ENCODE measurements around the gene ARHGAP4. TPM values are rescaled to one million over a fixed set of nuclear protein-coding genes. Genes with fewer than 3 reads are reported as not detected.

The ARHGAP4 gene
- total and polyA plus RNA-seq, 2 experiments from 2014 or later, result 6.2 to 6.4 TPM

DNA sequence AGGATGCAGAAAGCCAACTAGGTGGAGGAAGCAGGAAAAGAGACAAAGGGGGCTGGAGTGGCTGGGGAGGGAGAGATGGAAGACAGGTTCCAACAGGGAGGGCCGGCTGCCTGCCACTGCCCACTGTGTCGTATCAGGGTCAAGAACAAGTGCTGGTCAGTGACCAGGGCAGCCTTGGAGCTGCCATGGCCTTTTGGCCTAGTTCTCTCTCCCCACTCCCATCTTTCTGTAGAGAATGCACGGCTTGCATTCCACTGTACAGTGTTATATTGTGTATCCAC is 52.0 kb downstream of the ARHGAP4 start:
- H4K20me1 ChIP-seq (ENCODE audit: insufficient read depth, poor library complexity, severe bottlenecking), result no peaks in the 10 kb centered on the region
- H3K79me2 ChIP-seq, result no peaks in the 10 kb centered on the region
- H3K27ac ChIP-seq, result no peak overlapping the region
- H3K9me2 ChIP-seq (replicated peaks; ENCODE audit: insufficient read depth), result no peaks in the 10 kb centered on the region
- 59% methylated on average over 3 of the region's 3 CpGs for WGBS (ENCODE audit: low lambda C conversion rate, missing lambda C conversion rate)
- H3K36me3 ChIP-seq (replicated peaks; ENCODE audit: insufficient read depth, low read depth), result no peaks in the 10 kb centered on the region
- H3K4me1 ChIP-seq (ENCODE audit: insufficient read depth), result no peaks in the 10 kb centered on the region
- H3K9me3 ChIP-seq (ENCODE audit: low read depth), result no peaks in the 10 kb centered on the region
- no peaks in the 10 kb centered on the region for H3K27me3 ChIP-seq
- DNase-seq (ENCODE audit: low spot score), result no peak
- TF ChIP-seq EZH2 (IDR thresholded peaks at IDR 0.05; ENCODE audit: borderline replicate concordance) (no peak), CTCF (IDR thresholded peaks at IDR 0.05; ENCODE audit: poor library complexity) (no peak)
- no peak overlapping the region for H3K4me3 ChIP-seq
- H2AFZ ChIP-seq, result no peak overlapping the region
- no peak overlapping the region for H3K4me2 ChIP-seq

DNA sequence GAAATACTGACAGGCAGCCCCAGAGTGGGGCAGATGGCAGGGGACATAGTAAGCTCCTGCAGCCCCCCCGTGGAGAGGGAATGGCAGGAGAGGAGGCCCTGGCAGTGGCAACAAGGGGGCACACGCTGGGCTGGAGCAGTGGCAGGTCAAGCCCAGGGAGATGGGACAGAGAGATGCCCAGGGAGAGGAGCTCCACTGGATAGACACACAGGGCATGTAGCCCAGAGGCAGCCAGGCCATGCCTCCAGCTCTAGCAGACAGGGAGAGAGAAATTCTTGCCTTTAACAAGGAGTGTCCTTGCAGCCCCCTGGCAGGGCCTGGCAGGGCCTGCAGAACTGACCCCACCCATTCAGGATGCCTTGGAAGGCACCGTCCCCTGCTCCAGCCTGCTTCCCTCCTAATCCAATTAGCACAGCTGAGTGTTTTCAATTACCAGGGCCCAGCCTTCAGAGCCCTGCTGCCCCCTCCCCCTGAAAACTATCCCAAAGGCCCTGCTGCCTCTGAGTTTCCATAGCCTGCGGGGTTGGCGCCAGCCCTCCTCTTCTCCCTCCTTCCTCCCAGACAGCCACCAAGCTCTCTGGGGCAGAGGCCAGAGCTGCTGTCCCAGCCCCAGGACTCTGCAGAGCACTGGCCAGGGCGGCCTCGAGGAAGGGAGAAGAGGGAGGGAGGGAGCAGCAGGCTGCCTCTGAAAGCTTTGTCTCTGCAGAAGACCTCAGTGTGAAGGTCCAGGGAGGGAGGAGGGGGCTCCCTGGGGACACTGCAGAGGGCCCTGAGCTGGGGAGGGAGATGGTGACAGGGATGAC is 52.6 kb downstream of the ARHGAP4 start:
- H3K27ac ChIP-seq, result no peak overlapping the region
- 39% methylated on average over 7 of the region's 7 CpGs for whole genome bisulfite sequencing (ENCODE audit: low lambda C conversion rate, missing lambda C conversion rate)
- no peaks in the 10 kb centered on the region for H3K9me3 ChIP-seq (ENCODE audit: low read depth)
- no peak overlapping the region for H3K4me2 ChIP-seq
- H3K79me2 ChIP-seq, result no peaks in the 10 kb centered on the region
- no peak overlapping the region for H3K4me3 ChIP-seq
- TF ChIP-seq EZH2phosphoT487 (IDR thresholded peaks at IDR 0.05; ENCODE audit: low read depth, severe bottlenecking, unreplicated experiment) (no peak), CTCF (IDR thresholded peaks at IDR 0.05; ENCODE audit: poor library complexity) (no peak), EZH2 (IDR thresholded peaks at IDR 0.05; ENCODE audit: borderline replicate concordance) (no peak)
- no peak overlapping the region for H2AFZ ChIP-seq
- H4K20me1 ChIP-seq (ENCODE audit: insufficient read depth, poor library complexity, severe bottlenecking), result no peaks in the 10 kb centered on the region
- no peaks in the 10 kb centered on the region for H3K4me1 ChIP-seq (ENCODE audit: insufficient read depth)
- H3K36me3 ChIP-seq (replicated peaks; ENCODE audit: insufficient read depth, low read depth), result no peaks in the 10 kb centered on the region
- no peaks in the 10 kb centered on the region for H3K27me3 ChIP-seq
- no peak for DNase-seq (ENCODE audit: low spot score)
- H3K9me2 ChIP-seq (replicated peaks; ENCODE audit: insufficient read depth), result no peaks in the 10 kb centered on the region

GRCh38 chrX:153871946-153872878 is 53.9 kb downstream of the ARHGAP4 start:
- TF ChIP-seq EZH2phosphoT487 (IDR thresholded peaks at IDR 0.05; ENCODE audit: low read depth, severe bottlenecking, unreplicated experiment) (no peak), CTCF (IDR thresholded peaks at IDR 0.05; ENCODE audit: poor library complexity) (no peak), EZH2 (IDR thresholded peaks at IDR 0.05; ENCODE audit: borderline replicate concordance) (no peak)
- Histone ChIP-seq H3K4me3 (no peak overlapping the region), H3K4me2 (no peak overlapping the region), H2AFZ (no peak overlapping the region), H3K27me3 (no peaks in the 10 kb centered on the region), H3K9me3 (ENCODE audit: low read depth) (no peaks in the 10 kb centered on the region), H3K4me1 (ENCODE audit: insufficient read depth) (no peaks in the 10 kb centered on the region), H4K20me1 (ENCODE audit: insufficient read depth, poor library complexity, severe bottlenecking) (no peaks in the 10 kb centered on the region), H3K27ac (no peak overlapping the region), H3K36me3 (replicated peaks; ENCODE audit: insufficient read depth, low read depth) (no peaks in the 10 kb centered on the region), H3K79me2 (no peaks in the 10 kb centered on the region), H3K9me2 (replicated peaks; ENCODE audit: insufficient read depth) (no peaks in the 10 kb centered on the region)
- no peak for DNase-seq (ENCODE audit: low spot score)
- WGBS (ENCODE audit: low lambda C conversion rate, missing lambda C conversion rate), result 82% methylated on average over 28 of the region's 29 CpGs
